BE2C (cell line): Measurements from ENCODE around the gene NTNG2.
"Not testable (repeated sequence)": the region's sequence is repeated elsewhere in the genome, so short reads cannot be mapped to it uniquely, and the experiment has no call there.

Experiments used
- DNase-seq: peaks from one replicate; pipeline ENCODE4 v3.0.0-alpha.2; 2020
- H3K27me3 ChIP-seq: fragments of 250-450 bp; sonication (Bioruptor Pico); 2 replicates; pipeline ENCODE4 v1.5.1; 2020; ENCODE audit warnings: mild to moderate bottlenecking
- H3K36me3 ChIP-seq: fragments of 250-450 bp; sonication (Bioruptor Pico); 2 replicates; pipeline ENCODE4 v1.5.1; 2020; ENCODE audit warnings: mild to moderate bottlenecking
- H3K4me1 ChIP-seq: fragments of 250-450 bp; sonication (Bioruptor Pico); 2 replicates; pipeline ENCODE4 v1.5.1; 2020
- H3K4me3 ChIP-seq: 2 replicates; pipeline ENCODE4 v1.5.1; 2011; ENCODE audit warnings: low read depth, low read length
- H3K9me3 ChIP-seq: fragments of 250-450 bp; sonication (Bioruptor Pico); 2 replicates; pipeline ENCODE4 v1.5.1; 2020
- TF ChIP-seq, protein P1 (sequence below): IDR thresholded peaks from 2 replicates; pipeline ENCODE4 v1.5.1; 2012; ENCODE audit warnings: mild to moderate bottlenecking, low read depth, low read length

Gene NTNG2

DNA sequence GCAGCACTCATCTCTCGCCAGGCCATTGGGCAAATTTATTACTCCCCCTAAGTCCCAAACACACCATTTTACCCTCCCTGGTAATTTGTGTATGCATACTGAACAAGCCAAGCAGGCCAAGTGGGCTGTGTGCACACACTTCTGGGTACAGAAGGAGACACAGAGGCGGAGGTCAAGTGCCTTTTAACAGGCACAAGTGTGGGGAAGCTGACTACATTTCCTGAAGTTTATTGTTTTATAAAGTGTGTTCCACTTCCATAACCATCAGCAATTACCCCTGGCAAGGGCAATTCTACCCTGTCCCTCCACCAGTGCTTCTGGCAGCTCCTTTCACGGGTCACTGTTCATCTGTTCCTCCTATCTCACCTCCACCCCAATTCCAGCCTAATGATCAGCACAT is 99.0 kb downstream of the NTNG2 start:
- Histone ChIP-seq H3K9me3 (no peaks in the 10 kb centered on the region), H3K4me1 (peaks cover 5% of the 10 kb centered on the region; the same call in 1 of the 2 replicates), H3K36me3 (peaks cover 11% of the 10 kb centered on the region), H3K4me3 (no peak overlapping the region), H3K27me3 (no peaks in the 10 kb centered on the region)
- DNase-seq: no peak
- TF ChIP-seq, protein P1, sequence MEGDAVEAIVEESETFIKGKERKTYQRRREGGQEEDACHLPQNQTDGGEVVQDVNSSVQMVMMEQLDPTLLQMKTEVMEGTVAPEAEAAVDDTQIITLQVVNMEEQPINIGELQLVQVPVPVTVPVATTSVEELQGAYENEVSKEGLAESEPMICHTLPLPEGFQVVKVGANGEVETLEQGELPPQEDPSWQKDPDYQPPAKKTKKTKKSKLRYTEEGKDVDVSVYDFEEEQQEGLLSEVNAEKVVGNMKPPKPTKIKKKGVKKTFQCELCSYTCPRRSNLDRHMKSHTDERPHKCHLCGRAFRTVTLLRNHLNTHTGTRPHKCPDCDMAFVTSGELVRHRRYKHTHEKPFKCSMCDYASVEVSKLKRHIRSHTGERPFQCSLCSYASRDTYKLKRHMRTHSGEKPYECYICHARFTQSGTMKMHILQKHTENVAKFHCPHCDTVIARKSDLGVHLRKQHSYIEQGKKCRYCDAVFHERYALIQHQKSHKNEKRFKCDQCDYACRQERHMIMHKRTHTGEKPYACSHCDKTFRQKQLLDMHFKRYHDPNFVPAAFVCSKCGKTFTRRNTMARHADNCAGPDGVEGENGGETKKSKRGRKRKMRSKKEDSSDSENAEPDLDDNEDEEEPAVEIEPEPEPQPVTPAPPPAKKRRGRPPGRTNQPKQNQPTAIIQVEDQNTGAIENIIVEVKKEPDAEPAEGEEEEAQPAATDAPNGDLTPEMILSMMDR: no peak

- Histone ChIP-seq H3K27me3 (no peaks in the 10 kb centered on the region), H3K4me1 (peaks cover 6% of the 10 kb centered on the region; the same call in 1 of the 2 replicates), H3K9me3 (no peaks in the 10 kb centered on the region), H3K4me3 (no peak overlapping the region), H3K36me3 (peaks cover 33% of the 10 kb centered on the region)
- no peak for DNase-seq
- TF ChIP-seq, protein P1: no peak
These were observed 104.2 kb downstream of the NTNG2 start for GRCh38 chr9:132266017-132266416.

GRCh38 chr9:132267660-132268059 is 105.8 kb downstream of the NTNG2 start:
- H3K9me3 ChIP-seq: no peaks in the 10 kb centered on the region
- TF ChIP-seq, protein P1: no peak
- H3K4me3 ChIP-seq: no peak overlapping the region
- no peaks in the 10 kb centered on the region for H3K27me3 ChIP-seq
- peaks cover 38% of the 10 kb centered on the region for H3K36me3 ChIP-seq
- DNase-seq: no peak
- H3K4me1 ChIP-seq: peaks cover 6% of the 10 kb centered on the region; the same call in 1 of the 2 replicates

- DNase-seq: peak; percentile 78
- Histone ChIP-seq H3K4me1 (peaks cover 6% of the 10 kb centered on the region; the same call in 1 of the 2 replicates), H3K4me3 (no peak overlapping the region), H3K27me3 (no peaks in the 10 kb centered on the region), H3K9me3 (no peaks in the 10 kb centered on the region), H3K36me3 (peaks cover 44% of the 10 kb centered on the region)
- TF ChIP-seq, protein P1: peak; percentile 98
These were observed 107.0 kb downstream of the NTNG2 start for GRCh38 chr9:132268725-132269352.

DNA sequence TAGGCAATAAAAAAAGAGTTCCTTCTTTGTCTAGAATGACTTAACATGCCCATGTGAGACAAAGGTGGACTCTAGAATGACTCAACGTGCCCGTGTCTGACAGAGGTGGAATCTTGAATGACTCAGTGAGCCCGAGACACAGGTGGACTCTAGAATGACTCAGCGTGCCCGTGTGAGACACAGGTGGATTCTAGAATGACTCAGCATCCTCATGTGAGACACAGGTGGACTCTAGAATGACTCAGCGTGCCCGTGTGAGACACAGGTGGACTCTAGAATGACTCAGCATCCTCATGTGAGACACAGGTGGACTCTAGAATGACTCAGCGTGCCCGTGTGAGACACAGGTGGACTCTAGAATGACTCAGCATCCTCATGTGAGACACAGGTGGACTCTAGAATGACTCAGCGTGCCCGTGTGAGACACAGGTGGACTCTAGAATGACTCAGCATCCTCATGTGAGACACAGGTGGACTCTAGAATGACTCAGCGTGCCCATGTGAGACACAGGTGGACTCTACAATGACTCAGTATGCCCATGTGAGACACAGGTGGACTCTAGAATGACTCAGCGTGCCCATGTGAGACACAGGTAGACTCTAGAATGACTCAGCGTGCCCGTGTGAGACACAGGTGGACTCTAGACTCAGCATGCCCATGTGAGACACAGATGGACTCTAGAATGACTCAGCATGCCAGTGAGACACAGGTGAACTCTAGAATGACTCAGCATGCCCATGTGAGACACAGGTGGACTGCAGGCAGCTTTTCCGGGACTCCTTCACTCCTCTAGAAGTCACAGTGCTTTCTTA is 108.1 kb downstream of the NTNG2 start:
- peaks cover 35% of the 10 kb centered on the region for H3K36me3 ChIP-seq
- not testable (repeated sequence) for H3K4me3 ChIP-seq, H3K27me3 ChIP-seq, DNase-seq, H3K9me3 ChIP-seq, H3K4me1 ChIP-seq

DNA sequence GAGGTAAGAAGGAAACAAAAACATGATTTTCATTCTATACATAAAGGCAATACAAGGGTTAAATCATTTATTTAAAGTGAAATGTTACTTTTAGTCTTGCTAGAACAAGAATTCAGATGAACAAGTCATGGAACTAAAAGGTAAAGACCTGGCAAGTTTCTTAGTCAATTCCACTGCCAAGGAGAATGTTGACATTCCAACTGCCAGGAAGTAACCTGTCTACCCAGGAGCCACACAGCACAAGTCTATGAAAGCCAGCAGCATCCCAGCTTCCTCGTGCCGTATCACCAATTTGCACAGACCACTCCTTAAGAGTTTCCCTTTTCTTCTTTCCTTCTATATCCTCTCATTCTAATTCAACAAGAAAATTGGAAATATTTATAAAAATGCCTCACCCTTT is 113.0 kb downstream of the NTNG2 start:
- DNase-seq: no peak
- H3K36me3 ChIP-seq: peaks cover 47% of the 10 kb centered on the region
- no peaks in the 10 kb centered on the region for H3K4me1 ChIP-seq
- H3K27me3 ChIP-seq: no peaks in the 10 kb centered on the region
- no peak overlapping the region for H3K4me3 ChIP-seq
- H3K9me3 ChIP-seq: no peaks in the 10 kb centered on the region
- TF ChIP-seq, protein P1: no peak
